GM12872 (cell line): ENCODE measurements around the gene TLE5.

Experiments used
- TF ChIP-seq, protein P1 (sequence below): IDR thresholded peaks from 3 replicates; pipeline ENCODE4 v1.5.1; 2011; ENCODE audit warnings: low read depth, mild to moderate bottlenecking, low read length, moderate library complexity; ENCODE audit not compliant: insufficient read depth

TLE5 gene

DNA sequence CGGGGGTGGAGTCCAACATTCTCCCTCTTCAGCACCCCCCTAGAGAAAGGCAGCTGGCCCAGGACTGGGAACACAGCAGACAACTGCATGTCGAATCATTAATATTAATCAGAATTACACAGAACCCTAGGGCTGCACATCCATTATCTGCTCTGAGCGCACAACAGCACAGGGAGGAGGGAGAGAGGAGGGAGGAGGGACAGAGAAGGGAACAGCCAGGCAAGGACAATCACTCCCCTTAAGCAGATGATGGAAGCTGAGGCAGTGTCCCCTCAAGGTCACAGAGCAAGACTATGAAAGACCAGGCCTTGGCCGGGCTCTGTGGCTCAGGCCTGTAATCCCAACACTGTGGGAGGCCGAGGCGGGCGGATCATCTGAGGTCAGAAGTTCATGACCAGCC, 59.2 kb downstream of the TLE5 start:
- TF ChIP-seq, protein P1, sequence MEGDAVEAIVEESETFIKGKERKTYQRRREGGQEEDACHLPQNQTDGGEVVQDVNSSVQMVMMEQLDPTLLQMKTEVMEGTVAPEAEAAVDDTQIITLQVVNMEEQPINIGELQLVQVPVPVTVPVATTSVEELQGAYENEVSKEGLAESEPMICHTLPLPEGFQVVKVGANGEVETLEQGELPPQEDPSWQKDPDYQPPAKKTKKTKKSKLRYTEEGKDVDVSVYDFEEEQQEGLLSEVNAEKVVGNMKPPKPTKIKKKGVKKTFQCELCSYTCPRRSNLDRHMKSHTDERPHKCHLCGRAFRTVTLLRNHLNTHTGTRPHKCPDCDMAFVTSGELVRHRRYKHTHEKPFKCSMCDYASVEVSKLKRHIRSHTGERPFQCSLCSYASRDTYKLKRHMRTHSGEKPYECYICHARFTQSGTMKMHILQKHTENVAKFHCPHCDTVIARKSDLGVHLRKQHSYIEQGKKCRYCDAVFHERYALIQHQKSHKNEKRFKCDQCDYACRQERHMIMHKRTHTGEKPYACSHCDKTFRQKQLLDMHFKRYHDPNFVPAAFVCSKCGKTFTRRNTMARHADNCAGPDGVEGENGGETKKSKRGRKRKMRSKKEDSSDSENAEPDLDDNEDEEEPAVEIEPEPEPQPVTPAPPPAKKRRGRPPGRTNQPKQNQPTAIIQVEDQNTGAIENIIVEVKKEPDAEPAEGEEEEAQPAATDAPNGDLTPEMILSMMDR = no peak
